Activated T-cell treated with anti-CD3 and anti-CD28 coated beads, Interleukin-2, amount 50 U/mL, for 4 hours (primary cell): ENCODE measurements around the gene OR9I1. TPM values are rescaled to one million over a fixed set of nuclear protein-coding genes. Genes with fewer than 3 reads are reported as not detected.

ENCODE experiments used
- ATAC-seq, 2 donors: fragments of 200-7000 bp; cut with Tn5 transposase; one replicate each; pipeline ENCODE4 v1.10.0; 2021
- DNase-seq: peaks from one replicate; pipeline ENCODE4 v3.0.0-alpha.2; 2020
- H3K27me3 Mint-ChIP-seq: one replicate; pipeline ENCODE4 v1.8.0; 2021; ENCODE audit warnings: low read depth, mixed read lengths
- H3K36me3 Mint-ChIP-seq: one replicate; pipeline ENCODE4 v1.8.0; 2022; ENCODE audit warnings: mixed read lengths; ENCODE audit not compliant: insufficient read depth
- H3K4me1 Mint-ChIP-seq: one replicate; pipeline ENCODE4 v1.8.0; 2021; ENCODE audit warnings: low read depth, mixed read lengths
- H3K4me3 Mint-ChIP-seq: one replicate; pipeline ENCODE4 v1.8.0; 2021; ENCODE audit warnings: mild to moderate bottlenecking, moderate library complexity, mixed read lengths
- H3K9me3 Mint-ChIP-seq: one replicate; pipeline ENCODE4 v1.8.0; 2021; ENCODE audit warnings: mixed read lengths
- total RNA-seq, 3 donors: library from RNA; stranded (reverse); gene quantifications; one replicate each; pipeline ENCODE4 v1.2.1, GENCODE V29; 2021

The OR9I1 gene
- total RNA-seq, 3 donors from 2014 or later: not detected

GRCh38 chr11:58068655-58069054, 56.7 kb downstream of the OR9I1 start:
- H3K4me3 Mint-ChIP-seq: no peak overlapping the region
- ATAC-seq: no peak
- DNase-seq: no peak
- H3K4me1 Mint-ChIP-seq: no peaks in the 10 kb centered on the region
- no peaks in the 10 kb centered on the region for H3K36me3 Mint-ChIP-seq
- H3K27me3 Mint-ChIP-seq: peaks cover 6% of the 10 kb centered on the region
- no peaks in the 10 kb centered on the region for H3K9me3 Mint-ChIP-seq

GRCh38 chr11:58067685-58068084, 57.6 kb downstream of the OR9I1 start:
- Mint-ChIP-seq H3K36me3 (no peaks in the 10 kb centered on the region), H3K9me3 (no peaks in the 10 kb centered on the region), H3K4me1 (no peaks in the 10 kb centered on the region), H3K4me3 (no peak overlapping the region), H3K27me3 (peaks cover 6% of the 10 kb centered on the region)
- ATAC-seq (no peak), DNase-seq (no peak)

Other genes with a start within 250 kb of the OR9I1 start
- gene OR9Q1, start 101.6 kb downstream of the OR9I1 start, total RNA-seq: not detected
- not detected for gene OR6Q1, start 94.6 kb downstream of the OR9I1 start, total RNA-seq
- not detected for gene OR9Q2, start 63.5 kb upstream of the OR9I1 start, total RNA-seq
- gene OR1S2, start 78.6 kb upstream of the OR9I1 start, total RNA-seq: not detected
- not detected for gene OR1S1, start 87.2 kb upstream of the OR9I1 start, total RNA-seq
- not detected for gene OR10Q1, start 103.4 kb upstream of the OR9I1 start, total RNA-seq
- not detected for gene OR10W1, start 142.7 kb upstream of the OR9I1 start, total RNA-seq
- gene OR5B17, start 233.5 kb upstream of the OR9I1 start, total RNA-seq: not detected